ENCODE data around the gene MTARC1.
A peak's percentile ranks its signal among the peaks of the same experiment; 100 is the strongest.

Gene MTARC1

GRCh38 chr1:220786337-220787068 is at the start of gene MTARC1:
TSS of gene MTARC1 (plus strand) at chr1:220786913. CDS start at chr1:220786945, 32 bp downstream.
- DNase-seq, result peak; percentile 84

GRCh38 chr1:220741349-220741748 is 45.4 kb upstream of the MTARC1 start:
- no peak for DNase-seq

GRCh38 chr1:220741825-220742224 is 44.9 kb upstream of the MTARC1 start:
- no peak for DNase-seq

DNA sequence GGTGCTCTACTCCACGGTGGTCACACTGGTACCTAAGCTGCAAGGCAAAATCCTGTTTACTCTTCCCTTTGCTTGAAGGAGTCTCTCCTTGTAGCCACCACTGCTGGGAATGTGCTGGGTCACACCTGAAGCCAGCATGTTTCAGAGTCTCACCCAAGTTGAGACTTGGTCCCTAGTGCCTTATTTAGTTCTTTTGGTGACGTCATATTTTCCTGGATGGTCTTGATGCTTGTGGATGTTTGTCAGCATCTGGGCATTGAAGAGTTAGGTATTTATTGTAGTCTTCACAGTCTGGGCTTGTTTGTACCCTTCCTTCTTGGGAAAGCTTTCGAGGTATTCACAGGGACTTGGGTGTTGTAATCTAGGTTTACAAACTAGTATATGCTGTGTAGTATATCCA is 44.2 kb upstream of the MTARC1 start:
- no peak for DNase-seq

GRCh38 chr1:220746851-220747250 is 39.9 kb upstream of the MTARC1 start:
- DNase-seq, result no peak

DNA sequence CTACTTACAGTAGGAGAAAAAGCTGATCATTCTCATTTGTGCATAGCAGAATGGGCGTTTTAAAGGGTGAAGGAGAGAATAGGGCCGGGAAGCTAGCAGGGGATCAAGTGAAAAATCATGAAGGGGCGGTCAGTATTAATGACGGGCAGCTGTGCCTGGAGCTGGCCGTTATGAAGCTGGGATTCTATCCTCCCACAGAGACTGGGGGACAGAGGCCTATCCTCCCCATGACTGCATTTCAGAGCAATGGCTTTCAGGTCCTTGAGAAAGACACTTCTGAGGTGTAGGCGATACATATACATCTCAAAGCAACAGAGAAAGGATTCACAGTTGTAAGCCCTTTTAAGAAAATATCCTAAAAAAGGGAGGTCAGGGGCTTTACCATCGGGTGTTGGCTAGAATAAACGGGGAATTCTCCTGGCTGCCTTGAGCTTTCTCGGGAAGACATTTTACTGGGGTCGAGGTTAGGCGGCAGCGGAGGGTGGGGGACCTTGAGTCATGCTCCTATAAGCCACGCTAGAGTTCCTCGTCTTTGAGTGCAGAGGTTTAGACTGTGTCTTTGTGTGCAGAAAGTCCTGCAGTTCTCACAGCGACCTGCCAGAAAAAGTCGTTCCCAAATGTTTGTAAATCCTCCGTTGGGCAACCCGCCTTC is 39.1 kb upstream of the MTARC1 start:
- DNase-seq, result no peak

DNA sequence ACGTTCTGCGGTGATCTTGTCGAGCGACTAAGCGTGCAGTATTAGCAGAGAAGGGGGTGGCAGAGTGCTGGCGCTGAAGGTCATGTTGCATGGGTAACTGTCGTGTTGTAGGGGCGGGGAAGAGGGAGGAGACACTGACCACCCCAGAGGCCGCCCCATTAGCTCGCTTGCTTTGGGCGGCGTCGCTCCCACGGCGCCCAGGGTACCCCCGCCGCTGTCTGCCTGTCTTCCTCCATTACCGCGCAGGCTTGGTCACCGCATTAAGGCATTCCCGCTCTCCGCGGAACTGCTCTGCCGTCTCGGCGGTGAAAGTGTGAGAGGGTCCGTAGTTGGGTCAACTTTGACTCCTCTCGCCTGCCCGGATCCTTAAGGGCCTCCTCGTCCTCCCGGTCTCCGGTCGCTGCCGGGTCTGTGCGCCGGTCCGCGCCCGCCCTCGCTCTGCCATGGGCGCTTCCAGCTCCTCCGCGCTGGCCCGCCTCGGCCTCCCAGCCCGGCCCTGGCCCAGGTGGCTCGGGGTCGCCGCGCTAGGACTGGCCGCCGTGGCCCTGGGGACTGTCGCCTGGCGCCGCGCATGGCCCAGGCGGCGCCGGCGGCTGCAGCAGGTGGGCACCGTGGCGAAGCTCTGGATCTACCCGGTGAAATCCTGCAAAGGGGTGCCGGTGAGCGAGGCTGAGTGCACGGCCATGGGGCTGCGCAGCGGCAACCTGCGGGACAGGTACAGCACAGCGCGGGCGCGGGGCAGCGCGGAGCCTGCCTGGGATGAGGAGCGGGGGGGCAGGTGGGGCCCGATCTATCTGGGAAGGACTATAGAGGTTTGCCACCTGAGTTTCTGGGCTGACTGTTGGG is 38.4 kb upstream of the MTARC1 start, which contains the start of gene MTARC2:
Gene MTARC2 (plus strand): TSS at position 234 of the 846 bp plus-strand sequence. CDS start 210 bp downstream, at position 444.
- peak; percentile 93 for DNase-seq

GRCh38 chr1:220748936-220749335 is 37.8 kb upstream of the MTARC1 start:
- DNase-seq, result no peak

DNA sequence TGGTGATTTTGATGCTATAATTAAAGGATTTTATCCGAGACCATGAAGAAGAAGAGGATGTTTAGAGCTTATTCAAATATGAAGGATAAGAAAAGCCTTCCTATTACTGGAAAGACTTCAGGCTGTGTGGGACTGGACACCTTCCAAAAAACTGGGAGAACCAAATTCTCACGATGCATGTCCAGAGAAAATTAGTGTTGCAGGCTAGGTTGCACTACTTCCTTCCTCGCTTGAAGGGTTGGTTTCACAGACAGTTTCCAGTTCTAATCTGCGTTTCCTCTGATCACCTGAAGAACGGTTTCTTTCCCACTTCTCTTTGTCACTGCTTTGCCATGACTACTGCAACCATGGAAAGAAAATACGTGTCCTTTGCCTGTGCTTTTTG is 36.6 kb upstream of the MTARC1 start:
- DNase-seq, result no peak

DNA sequence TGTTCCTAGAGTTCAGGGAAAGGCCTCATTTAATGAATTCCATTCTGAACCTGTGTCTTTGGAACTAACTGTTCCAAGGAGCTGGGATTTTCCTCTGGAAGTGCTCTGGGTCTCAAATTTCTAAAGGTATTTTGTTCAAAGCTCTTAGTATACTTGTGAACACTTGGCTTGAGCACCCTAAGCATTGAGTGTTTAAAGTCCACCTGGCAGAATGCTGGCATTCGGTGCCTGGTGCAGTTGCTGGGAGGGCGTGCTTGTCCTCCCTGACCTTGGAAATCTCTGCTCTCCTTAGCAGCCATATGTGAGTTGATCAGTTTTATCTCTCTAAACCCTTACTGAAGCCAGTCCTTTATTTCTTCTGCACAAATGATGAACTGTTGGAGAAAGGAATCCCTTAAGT is 35.6 kb upstream of the MTARC1 start:
- DNase-seq, result no peak

- DNase-seq, result no peak
Measured at GRCh38 chr1:220754212-220754917, 32.3 kb upstream of the MTARC1 start.

- no peak for DNase-seq
Measured at GRCh38 chr1:220754918-220755295, 31.8 kb upstream of the MTARC1 start.

DNA sequence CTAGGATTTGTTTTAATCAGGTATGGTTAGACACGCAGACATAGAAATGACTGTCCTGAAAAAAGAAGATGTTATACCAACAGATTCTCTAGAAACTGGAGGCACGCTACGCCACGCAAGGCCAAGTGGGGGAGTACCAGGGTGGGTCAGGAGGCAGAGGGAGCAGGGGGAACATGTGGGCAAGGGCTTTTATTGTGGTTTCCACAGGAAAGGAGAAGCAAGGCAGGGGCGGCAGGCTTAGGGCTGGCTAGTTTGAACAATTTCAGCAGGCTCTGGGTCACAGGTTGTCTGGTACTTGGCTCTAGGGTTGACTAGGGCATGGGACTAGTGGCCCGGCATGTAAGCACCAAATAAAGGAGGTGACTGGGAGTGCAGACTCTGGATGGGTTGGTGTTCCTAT is 31.4 kb upstream of the MTARC1 start:
- no peak for DNase-seq

DNA sequence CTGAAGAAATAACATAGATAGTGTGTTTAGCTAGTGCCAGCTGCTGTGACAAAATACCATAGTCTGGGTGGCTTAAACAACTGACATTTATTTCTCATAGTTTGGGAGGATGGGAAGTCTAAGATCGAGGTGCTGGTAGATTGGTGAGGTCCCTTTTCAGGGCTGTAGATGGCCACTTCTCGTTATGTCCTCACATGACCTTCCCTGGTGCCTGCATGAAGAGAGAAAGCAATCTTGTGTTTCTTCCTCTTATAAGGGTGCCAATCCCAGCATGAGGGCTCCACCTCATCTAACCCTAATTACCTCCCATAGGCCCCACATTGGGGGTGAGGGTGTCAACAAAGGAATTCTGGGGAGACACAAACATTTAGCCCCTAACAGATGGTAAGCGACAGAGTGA is 29.3 kb upstream of the MTARC1 start:
- DNase-seq, result no peak

DNA sequence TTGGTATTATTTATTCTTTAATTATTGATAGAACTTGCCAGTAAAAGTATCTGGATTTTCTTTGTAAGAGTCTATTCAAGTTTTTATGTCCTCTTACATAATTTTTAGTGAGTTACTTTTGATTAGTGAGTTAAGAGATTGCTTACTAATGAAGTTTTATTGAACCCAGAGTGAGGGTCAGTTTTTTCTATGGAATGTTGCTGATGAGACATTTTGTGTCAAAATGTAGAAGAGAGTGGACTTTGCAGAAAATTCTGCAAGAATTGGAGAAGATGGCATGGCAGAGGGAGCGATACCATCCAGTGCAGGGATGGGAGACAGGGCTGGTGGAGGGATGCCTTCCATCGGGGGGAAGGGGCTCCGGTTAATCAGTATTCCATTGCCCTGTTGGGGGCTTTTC is 27.6 kb upstream of the MTARC1 start:
- DNase-seq, result no peak

- no peak for DNase-seq
Measured at GRCh38 chr1:220761688-220762427, 24.9 kb upstream of the MTARC1 start.

GRCh38 chr1:220764757-220765156 is 22.0 kb upstream of the MTARC1 start:
- DNase-seq, result no peak

DNA sequence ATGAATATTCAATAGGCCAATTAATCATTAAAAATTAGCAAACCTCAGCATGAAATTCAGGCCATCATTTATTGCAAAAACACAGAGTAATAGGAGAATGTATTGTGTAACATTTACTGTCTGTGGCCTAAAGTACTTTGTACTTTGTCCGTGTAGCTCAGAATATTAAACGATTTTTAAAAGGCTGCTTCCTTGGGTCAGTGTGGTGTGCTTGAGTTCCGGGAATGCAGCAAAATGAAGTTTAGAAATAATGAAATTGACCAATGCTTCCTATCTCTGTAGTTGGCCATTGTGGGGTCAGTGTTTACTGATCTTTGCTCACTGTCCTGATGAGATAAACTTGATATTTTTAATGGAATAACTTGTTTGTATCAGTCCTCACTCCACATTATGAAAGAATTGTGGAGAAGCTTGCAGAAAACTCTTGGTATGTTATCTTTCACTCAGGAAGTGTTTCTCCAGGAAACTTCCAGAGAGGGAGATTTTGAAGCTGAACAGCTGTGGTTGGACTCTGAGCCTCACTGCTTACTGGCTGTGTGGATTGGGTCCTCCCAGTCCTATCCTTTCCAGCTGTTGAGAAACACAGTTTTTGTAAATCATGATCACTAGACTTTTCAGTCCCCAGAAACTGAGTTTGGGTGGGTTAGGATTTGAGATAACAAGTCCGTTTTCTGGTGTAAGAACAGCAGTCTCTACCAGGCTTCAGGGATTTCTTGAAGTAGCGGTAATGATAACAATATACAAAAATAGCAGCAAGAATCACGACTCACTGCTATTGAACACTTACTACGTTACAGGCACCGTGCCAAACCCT is 19.2 kb upstream of the MTARC1 start:
- DNase-seq, result no peak

- no peak for DNase-seq
Measured at GRCh38 chr1:220768126-220768601, 18.5 kb upstream of the MTARC1 start.

DNA sequence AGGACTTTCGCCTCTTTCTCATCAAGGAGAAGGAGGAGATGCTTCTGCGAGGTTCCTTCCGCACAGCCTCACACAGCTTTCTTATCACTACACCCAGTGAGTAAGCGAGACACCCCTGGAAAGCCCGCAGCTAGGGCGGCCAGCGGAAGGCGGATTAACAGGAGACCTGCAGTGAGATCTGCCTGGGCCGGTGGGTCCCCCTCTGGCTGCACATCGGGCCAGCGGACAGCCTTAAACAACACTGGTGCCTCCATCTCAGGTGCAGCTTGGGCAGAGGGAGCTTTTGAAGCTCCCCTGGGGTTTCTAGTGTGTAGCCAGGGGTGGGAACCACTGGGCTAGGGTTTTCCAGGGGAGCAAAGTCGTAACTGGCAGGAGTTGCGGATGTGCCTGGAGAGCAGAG is 17.5 kb upstream of the MTARC1 start:
- DNase-seq, result no peak

DNA sequence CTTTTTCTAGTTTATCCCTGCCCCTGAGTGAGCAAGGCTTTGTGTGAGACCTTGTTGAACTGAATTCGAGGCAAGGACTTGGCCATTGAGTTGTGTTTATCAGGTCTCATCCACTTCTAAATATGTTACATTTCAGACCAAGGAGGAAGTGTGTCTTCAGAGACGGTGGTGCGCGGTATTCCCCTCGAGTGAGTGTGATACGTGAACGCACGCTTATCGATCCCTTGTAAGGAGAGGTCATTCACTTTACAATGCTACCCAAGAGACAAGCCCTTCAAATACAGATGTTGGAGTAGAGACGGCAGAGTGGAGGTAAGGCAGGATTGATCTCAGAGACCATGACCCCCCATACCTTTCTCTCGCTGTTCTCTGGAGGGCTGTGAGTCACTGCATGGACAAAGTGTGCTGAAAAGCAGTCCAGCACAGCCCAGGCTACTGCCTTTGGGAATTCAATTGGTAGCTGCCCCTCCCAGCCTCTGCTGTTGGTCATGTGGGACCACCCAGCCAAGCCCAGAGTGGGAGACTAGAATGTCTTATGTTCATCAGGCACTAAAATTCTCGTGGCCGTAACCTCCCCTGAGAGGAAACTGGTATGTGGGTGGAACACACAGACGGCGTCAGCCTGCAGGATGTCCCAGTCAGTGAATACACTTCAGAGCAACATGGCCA is 16.3 kb upstream of the MTARC1 start:
- no peak for DNase-seq

Data from NCI-H510A treated with DMSO at 0.1 percent for 48 hours (cell line).